PC-3 (cell line): ENCODE data around the gene GCKR.

Experiments used
- CTCF ChIP-seq: fragments of 300-600 bp; sonication (generic); conservative IDR thresholded peaks from 2 replicates; pipeline ENCODE4 v1.5.1; 2017; ENCODE audit warnings: antibody characterized with exemption, low read depth, mild to moderate bottlenecking, low read length
- EZH2 ChIP-seq: fragments of 300-600 bp; sonication (generic); IDR thresholded peaks from one replicate; pipeline ENCODE4 v1.6.1; 2017; ENCODE audit warnings: antibody characterized with exemption, mild to moderate bottlenecking, low read length; ENCODE audit not compliant: unreplicated experiment

GRCh38 chr2:27502142-27502541 is 5.5 kb downstream of the GCKR start:
- no peak for TF ChIP-seq CTCF
- no peak for TF ChIP-seq EZH2
